HG02678 (cell line): ENCODE data around the gene HDAC2.
"Not testable (repeated sequence)": the region's sequence is repeated elsewhere in the genome, so short reads cannot be mapped to it uniquely, and the experiment has no call there.

Experiments
- ATAC-seq: cut with Tn5 transposase; IDR thresholded peaks from one replicate; pipeline ENCODE4 v1.9.1; 2021; ENCODE audit warnings: mild to moderate bottlenecking, moderate library complexity; ENCODE audit not compliant: unreplicated experiment

Gene HDAC2

DNA sequence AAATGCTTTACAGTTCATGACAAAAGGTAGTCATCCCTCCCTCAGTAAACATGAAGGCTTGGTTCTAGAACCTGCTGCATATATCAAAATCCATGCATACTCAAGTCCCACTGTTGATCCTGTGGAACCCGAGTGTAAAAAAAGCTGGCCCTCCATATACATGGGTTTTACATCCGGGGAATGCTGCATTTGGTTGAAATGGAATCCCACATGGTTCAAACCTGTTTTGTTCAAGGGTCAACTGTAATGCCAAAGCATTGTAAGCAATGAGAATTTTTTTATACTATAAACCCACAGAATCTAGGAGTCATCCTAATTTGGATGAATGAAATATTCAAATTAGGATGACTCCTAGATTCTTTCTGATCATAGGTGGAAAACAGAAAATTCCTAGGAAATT is 5.9 kb upstream of the HDAC2 start:
- no peak for ATAC-seq

DNA sequence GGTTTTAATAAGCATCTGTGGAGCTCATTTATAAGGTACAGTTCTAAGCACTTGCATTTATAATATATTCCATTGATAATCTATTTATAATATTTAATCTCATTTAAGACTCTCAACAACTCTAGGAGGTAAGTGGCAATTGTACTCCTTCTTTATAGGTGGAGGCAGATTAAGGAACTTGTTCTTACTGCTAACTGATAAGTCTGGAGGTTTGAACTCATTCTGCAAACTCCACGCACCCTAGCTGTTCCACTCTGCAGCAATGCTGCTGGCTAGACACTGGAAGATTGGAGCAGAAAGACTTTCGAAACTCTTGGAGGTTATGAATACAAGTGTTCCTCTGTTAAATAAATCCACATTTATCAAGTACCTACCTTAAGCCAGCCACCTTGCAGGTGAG is 793 bp upstream of the HDAC2 start:
- ATAC-seq, result no peak

GRCh38 chr6:113969888-113970804 is 802 bp downstream of the HDAC2 start:
- peak; percentile 37 for ATAC-seq

GRCh38 chr6:113968472-113968871 is 2.5 kb downstream of the HDAC2 start:
- ATAC-seq, result no peak

- no peak for ATAC-seq
Observed at GRCh38 chr6:113967777-113968176, 3.2 kb downstream of the HDAC2 start.

- peak; percentile 61 for ATAC-seq
Observed at GRCh38 chr6:113960795-113961194, 10.2 kb downstream of the HDAC2 start.

GRCh38 chr6:113959235-113959634 is 11.7 kb downstream of the HDAC2 start:
- ATAC-seq, result no peak

DNA sequence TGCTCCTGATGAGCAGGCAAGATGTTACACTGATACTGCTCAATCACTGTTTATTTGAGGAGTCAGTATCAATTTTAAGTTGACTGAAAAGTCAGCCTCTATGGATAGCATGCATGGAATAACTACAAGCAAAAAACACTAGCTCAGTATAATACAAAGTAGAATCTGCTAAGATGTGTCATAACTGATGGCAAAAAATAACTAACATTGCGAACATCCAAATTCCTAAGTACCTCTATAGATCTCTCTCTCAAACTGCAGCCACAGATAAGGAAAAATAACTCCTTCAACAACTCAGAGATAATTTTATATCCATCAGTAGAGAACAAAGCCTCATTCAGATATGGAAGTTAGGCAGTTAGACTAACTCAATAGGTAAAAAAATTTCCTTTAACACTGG is 16.3 kb downstream of the HDAC2 start:
- no peak for ATAC-seq

GRCh38 chr6:113953346-113953745 is 17.6 kb downstream of the HDAC2 start:
- ATAC-seq, result no peak

GRCh38 chr6:113949499-113949898 is 21.4 kb downstream of the HDAC2 start:
- no peak for ATAC-seq

DNA sequence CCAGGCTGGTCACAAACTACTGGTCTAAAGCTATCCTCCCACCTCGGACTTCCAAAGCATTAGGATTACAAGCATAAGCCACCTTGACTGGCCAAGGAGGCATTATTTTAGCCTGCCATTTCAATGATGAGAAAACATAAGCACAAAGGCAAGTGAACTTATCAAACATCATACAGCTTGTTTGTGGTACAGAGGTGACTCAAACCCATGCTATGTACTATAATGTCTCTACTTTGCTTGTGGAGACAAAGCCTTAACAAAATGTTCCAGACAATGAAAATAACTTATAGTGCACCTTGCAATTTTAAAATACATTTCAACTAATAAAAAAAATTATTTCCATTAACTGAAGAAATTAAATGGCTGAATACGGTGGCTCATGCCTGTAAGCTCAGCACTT is 26.2 kb downstream of the HDAC2 start:
- ATAC-seq, result no peak

DNA sequence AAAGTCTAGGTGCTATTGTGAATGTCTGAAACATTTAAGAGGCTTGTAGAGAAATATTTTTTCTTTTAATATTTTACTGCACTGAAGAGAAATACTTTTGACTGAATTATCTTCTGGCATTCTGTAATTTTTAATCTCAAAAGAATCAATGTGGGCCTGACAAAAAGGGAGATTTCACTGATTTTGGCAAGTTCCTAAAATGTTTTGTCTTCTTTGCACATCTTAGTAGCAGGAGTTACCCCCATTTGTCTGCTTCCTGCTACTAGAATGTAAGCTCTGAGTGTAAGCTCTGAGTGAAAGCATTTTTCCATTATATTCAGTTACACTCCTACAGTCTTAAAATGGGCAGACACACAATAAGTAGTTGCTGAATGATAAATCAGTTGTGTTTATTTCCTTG is 31.1 kb downstream of the HDAC2 start:
- ATAC-seq, result no peak

- peak; percentile 91 for ATAC-seq
Observed at GRCh38 chr6:113936093-113936934, 34.6 kb downstream of the HDAC2 start.

DNA sequence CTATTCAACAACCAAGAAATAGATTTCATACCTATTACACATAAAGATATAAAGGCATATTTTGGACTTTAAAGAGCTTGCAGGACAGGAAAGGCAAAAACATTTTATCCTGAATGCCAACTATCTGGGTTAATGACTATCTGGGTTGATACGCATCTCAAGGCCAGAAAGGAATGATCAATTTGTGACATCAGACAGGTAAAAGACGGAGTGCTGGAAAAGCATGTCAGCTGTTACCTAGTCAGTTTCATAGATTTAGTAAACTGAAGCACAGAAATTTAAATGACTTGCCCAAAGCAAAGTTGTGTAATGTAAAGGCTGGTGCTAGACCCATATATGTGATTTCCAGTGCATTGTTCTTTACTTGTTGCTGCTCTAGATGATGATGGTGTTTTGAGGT is 36.8 kb downstream of the HDAC2 start:
- no peak for ATAC-seq

DNA sequence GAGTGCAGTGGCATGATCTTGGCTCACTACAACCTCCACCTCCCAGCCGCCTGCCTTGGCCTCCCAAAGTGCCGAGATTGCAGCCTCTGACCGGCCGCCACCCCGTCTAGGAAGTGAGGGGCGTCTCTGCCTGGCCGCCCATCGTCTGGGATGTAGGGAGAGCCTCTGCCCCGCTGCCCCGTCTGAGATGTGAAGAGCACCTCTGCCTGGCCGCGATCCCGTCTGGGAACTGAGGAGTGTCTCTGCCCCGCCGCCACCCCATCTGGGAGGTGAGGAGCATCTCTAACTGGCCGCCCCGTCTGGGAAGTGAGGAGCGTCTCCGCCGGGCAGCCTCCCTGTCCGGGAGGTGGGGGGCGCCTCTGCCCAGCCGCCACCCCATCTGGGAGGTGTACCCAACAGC is 39.0 kb downstream of the HDAC2 start:
- not testable (repeated sequence) for ATAC-seq

GRCh38 chr6:113930183-113930582 is 40.8 kb downstream of the HDAC2 start:
- ATAC-seq, result no peak

GRCh38 chr6:113927001-113927400 is 43.9 kb downstream of the HDAC2 start:
- no peak for ATAC-seq

- ATAC-seq, result no peak
Observed at GRCh38 chr6:113925378-113925777, 45.6 kb downstream of the HDAC2 start.

GRCh38 chr6:113924312-113924723 is 46.6 kb downstream of the HDAC2 start:
- no peak for ATAC-seq

- no peak for ATAC-seq
Observed at GRCh38 chr6:113923526-113923925, 47.4 kb downstream of the HDAC2 start.

- ATAC-seq, result no peak
Observed at GRCh38 chr6:113921299-113921904, 49.5 kb downstream of the HDAC2 start.
